HG03442 (cell line): ENCODE results near the gene RPS13.
"Not testable (repeated sequence)": the region's sequence is repeated elsewhere in the genome, so short reads cannot be mapped to it uniquely, and the experiment has no call there.

Experiments
- ATAC-seq: cut with Tn5 transposase; IDR thresholded peaks from one replicate; pipeline ENCODE4 v1.9.1; 2021; ENCODE audit warnings: mild to moderate bottlenecking, moderate library complexity; ENCODE audit not compliant: unreplicated experiment

The RPS13 gene

DNA sequence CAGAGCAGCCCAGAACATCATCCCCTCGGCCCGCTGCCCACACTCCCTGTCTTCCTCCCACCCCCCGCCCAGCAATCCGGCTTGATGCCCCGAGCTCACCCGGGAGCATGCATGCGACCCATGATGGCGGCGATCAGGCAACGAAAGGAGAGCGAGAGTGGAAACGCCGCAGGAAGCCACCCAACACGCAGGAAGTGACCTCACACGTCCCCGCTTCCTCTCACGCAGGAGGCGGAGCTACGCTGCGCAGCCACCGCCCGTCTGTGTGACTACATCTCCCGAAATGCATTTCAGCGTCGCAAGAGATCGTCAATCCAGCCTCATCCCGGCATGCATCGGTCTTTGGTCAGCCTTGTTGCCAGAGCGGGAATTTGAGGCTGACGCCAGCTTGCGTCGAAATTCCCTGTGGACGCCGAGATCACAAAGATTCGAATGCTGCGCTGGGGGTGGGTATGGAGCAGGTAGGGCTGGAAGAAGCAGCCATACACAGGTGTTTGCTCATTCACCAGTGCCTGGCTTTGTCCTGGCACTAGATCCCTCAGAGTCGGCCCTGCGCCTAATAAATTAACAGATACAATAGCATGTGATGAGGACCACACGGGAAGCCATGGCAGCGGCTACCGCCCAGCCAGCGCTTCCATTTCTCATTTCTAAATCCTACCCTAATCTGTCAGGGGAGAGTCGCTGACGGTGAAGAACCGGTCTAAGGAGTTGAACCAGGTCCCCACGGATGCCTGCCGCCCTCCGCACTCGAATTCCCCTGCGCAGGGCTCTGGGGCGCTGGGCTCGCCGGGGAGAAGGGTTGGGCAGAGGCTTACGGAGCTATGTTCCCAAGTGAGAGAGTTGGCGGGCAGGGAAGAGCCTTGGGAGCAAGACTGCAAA lies at the start of gene RPS13:
RPS13 (minus strand) TSS at position 148 of the 882 bp plus-strand sequence; CDS start at position 122, 26 bp downstream.
- ATAC-seq: peak; percentile 98

GRCh38 chr11:17121981-17122380 lies 44.5 kb upstream of the RPS13 start:
- no peak for ATAC-seq

DNA sequence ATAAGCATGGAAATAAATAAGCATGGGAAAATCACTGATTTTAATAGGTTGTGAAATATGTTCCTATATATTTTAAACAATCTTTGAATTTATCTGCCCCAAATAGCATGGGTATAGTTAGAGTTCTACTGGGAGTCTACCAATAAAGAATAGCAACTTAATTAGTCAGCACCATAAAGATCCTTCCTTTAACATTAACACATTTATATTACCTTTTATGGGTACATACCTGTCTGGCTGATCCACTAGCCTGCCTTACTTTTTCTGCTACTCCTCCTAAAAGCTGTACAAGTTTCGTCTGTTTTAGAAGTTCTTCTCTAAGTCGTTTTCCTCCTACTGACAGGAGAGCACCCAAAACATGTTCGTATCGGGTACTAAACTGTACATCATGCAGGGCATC lies 39.8 kb upstream of the RPS13 start:
- ATAC-seq: no peak

- ATAC-seq: no peak
These were observed 38.6 kb upstream of the RPS13 start for GRCh38 chr11:17116117-17116516.

DNA sequence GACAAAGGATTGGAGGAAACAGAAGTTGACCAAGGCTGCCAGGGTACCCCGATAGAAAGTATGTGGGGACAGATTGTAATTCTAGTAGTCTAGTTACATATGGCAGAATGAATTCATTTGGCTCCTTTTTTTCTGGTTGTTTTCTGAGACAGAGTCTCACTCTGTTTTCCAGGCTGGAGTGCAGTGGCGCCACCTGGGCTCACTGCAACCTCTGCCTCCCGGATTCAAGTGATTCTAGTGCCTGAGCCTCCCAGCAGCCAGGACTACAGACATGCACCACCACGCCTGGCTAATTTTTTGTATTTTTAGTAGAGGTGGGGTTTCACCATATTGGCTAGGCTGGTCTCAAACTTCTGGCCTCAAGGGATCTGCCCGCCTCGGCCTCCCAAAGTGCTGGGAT lies 30.3 kb upstream of the RPS13 start:
- ATAC-seq: not testable (repeated sequence)

GRCh38 chr11:17105404-17106040 lies 28.1 kb upstream of the RPS13 start:
- not testable (repeated sequence) for ATAC-seq

DNA sequence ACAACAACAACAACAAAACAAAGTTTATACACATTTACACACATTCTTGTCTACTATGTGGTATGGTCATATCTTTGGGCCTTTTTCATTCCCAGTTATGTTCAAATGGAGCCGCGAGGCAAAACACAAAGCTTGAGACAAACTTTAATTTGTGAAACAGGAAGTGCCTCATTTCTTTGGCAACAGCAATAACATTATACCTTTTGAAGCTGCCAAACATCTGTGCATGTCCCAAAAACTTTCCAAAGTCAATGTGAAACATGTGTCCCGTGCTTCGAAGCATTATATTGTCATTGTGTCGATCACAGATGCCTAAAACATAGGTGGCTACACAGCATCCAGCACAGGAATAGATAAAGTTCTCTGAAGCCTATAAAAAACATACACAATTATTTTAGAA lies 25.0 kb upstream of the RPS13 start:
- no peak for ATAC-seq

GRCh38 chr11:17098658-17099057 lies 21.2 kb upstream of the RPS13 start:
- ATAC-seq: no peak

DNA sequence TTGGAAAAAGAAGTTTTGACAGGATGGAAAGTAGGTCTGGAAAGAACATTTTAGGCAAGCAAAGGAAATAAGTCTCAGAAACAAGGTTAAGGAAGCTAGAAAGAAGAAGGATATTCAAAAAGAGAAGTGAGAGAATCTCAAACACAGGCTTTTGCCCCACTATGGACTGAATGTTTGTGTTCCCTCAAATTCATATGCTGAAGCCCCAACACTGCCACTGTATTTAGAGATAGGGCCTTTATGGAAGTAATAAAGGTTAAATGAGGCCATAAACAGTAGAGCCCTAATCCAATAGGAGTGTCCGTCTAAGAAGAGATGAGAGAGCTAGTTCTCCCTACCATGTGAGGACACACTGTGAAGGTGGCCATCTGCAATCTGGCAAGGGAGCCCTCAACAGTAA lies 20.6 kb upstream of the RPS13 start:
- ATAC-seq: no peak

DNA sequence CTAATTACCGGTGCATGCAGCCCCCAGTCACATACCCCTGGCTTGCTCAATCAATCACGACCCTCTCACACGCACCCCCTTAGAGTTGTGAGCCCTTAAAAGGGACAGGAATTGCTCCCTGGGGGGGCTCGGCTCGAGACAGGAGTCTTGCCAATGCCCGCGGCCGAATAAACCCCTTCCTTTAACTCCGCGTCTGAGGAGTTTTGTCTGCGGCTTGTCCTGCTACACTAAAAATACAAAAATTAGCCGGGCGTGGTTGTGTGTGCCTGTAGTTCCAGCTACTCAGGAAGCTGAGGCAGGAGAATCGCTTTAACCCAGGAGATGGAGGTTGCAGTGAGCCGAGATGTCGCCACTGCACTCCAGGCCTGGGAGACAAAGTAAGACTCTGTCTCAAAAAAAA lies 8.5 kb upstream of the RPS13 start:
- ATAC-seq: not testable (repeated sequence)

GRCh38 chr11:17077240-17077519 lies 287 bp downstream of the RPS13 start:
- ATAC-seq: peak; percentile 13

DNA sequence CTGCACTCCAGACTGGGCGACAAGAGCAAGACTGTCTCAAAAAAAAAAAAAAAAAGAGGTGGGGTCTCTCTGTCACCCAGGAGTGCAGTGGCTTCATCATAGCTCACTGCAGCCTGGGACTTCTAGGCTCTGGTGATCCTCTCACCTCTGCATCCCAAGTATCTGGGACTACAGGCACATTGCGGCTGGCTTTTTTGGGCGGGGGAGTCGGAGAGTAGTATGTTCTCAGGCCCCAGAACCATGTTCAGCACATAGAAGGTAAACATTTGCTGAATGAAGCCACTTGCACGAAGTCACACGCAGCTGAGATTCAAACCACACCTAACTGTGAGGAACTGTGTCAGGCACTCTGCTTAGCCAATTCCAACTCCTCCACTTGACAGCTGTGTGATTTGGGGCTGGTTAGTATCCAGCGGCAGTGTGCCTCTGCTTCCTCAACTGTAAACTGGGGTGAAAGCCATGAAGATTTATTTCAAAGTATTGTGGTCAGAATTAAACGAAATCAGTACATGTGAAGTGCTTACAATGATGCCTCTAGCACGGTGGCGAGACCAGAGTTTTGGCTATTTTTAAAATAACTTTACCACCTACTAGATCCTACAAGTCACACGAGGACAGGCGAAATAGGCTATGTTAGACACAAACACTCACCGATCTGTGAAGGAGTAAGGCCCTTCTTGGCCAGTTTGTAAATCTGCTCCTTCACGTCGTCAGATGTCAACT lies 789 bp downstream of the RPS13 start:
- ATAC-seq: no peak

DNA sequence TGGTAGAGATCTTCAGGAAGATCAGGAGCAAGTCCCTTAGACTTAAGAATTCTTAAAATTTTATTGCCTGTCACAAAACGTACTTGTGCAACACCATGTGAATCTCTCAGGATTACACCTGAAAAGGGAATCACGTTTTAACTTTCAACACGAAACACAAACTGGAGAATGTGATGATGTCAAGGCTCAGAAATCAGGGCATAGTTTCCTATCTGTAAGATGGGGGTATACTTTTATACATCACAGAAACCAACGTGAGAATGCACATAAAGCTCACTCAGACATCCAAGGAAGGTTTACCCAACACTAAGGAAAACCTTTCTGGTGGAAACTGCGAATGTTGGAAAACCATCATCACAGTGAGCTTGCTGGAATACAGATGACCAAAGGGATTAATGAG lies 2.0 kb downstream of the RPS13 start:
- no peak for ATAC-seq

DNA sequence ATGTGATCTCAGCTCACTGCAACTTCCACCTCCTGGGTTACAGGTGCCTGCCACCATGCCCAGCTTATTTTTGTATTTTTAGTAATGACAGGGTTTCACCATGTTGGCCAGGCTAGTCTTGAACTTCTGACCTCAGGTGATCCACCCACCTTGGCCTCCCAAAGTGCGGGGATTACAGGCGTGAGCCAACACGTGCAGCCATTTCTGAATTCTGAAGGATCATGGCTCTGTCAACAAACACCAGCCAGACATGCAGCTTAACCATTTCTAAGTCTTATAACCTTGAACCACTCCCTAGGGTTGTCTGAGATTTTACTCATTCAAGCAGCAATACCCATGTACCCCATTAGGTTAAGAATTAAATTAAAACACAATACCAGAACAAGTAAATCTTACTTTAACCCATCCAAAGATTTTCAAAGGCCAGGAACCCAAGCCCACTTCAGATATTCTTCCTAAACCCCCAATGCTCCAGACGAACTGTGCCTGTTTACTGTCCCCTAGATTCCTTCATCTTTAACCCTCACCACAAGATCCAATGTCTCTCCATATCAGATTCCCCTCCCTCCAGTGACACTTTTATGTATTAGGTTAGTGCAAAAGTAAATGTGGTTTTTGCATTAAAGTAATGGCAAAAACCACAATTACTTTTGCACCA lies 4.0 kb downstream of the RPS13 start:
- no peak for ATAC-seq

DNA sequence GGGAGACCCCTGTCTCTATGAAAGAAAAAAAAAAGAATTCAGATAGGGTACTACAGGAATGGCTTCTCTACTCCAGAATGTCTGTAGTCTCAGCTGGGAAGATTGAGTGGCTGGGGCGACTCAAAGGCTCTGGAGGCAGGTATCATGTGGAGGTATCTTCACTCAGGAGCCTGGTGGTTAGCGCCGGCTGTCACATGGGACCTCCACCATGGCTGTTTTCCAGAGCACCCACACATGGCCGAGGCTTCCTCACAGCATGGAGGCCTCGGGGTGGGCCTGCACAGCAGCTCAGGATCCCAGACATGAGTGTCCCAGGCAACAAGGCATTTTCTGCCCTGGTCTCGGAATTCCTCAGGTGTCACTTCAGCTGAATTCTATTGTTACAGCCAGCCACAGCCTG lies 10.1 kb downstream of the RPS13 start:
- ATAC-seq: no peak

- ATAC-seq: no peak
These were observed 10.8 kb downstream of the RPS13 start for GRCh38 chr11:17066691-17067090.

DNA sequence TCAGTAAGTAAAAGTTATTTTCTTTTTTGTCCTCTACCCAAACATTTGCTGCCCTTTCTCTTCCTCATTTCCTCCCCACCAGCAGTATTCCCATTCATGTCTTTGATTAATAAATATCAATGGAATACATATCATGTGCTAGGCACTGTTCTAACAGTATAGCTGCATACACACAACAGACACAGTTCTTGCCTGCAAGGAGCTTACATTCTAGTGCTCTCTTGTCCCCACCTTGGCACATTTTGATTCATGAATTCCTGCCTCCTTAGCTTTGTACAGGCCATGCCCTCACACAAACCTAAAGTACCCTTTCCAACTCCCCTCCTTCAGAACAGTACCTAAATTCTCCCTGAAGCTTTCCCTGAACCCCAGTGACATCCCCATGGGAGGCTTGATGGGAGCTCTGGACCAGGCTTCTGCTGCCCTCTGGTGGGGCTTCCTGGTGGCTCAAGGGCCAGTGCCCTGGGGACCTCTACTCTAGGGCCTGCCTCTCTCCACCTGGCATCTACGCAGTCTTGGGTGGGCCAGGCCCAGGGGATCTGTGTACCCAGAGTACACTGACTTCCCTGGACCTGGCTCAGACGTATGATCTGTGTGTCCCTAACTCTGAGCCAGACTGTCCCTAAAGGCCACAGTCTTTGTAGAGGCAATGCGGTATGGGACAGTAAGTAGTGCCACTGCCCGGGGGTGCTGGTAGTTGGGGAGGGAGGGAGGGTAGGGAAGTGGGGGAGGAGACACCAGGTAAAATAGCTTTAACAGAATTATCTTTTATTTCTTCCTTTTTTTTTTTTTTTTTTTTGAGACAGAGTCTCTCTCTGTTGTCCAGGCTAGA lies 14.1 kb downstream of the RPS13 start:
- ATAC-seq: peak; percentile 57

DNA sequence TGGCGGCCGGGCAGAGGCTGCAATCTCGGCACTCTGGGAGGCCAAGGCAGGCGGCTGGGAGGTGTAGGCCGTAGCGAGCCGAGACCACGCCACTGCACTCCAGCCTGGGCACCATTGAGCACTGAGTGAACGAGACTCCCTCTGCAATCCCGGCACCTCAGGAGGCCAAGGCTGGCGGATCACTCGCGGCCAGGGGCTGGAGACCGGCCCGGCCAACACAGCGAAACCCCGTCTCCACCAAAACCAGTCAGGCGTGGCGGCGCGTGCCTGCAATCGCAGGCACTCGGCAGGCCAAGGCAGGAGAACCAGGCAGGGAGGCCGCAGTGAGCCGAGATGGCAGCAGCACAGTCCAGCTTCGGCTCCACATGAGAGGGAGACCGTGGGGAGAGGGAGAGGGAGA lies 26.3 kb downstream of the RPS13 start:
- not testable (repeated sequence) for ATAC-seq

DNA sequence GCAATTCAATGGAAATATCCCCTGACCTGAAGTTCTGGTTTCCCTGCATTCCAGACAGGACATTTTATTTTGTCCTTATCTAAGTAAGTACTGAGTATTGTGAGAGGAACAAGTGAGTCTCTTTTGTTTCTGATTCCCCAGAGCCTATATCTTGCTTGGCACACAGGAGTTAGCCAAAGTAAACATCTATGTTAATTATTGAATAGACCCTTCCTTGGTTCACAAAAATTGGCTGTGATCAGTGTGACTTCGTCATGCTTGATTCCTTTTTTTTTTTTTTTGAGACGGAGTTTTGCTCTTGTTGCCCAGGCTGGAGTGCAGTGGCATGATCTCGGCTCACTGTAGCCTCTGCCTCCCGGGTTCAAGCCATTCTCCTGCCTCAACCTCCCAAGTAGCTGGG lies 29.0 kb downstream of the RPS13 start:
- not testable (repeated sequence) for ATAC-seq

DNA sequence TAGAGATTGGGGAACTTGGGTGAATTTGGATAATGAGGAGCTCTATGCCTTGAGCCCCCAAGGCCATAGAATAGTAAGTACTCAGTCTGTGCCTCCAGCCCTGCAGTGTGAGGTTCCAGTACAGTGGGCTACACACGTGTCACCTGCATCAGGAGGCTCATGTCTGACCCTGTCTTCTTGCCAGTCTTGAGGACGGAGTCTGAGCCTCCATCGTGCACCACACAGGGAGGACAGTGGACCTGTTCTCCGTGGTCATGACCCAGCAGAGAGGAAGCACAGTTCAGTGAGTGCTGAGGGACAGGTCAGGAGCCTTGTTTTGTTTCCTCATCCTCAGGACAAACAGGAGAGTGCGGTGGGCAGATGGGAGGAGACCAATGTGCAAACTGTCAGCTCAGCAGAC lies 30.8 kb downstream of the RPS13 start:
- ATAC-seq: no peak
